ENCODE data around the gene HDAC2. TPM values are rescaled to one million over a fixed set of nuclear protein-coding genes. Genes with fewer than 3 reads are reported as not detected.

The HDAC2 gene
- total and polyA plus RNA-seq, 2 experiments from 2014 or later, result 343 to 355 TPM

DNA sequence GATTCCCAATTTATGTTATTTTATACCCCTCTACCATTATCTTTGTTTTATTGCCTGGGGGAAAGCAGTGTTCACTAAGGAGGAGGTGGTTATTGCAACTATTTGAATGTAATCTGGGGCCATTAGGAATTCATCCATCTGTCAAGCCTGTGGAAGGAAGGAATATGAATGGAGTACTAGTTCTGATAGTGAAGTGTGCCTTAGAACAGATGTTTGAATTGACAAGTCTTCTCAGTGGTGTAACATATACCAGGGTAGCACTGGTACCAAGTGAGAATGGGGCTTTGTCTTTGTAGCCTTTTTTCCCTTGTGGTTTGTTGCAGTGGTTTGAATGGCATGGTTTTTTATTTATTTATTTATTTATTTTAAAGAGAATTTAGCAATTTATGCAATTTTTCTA, 27.9 kb upstream of the HDAC2 start:
- no peak overlapping the region; the same call in 1 of the 2 replicates for H3K27ac Mint-ChIP-seq
- Histone ChIP-seq H3K79me2 (replicated peaks; ENCODE audit: insufficient read depth) (no peaks in the 10 kb centered on the region), H3K27me3 (ENCODE audit: insufficient read depth) (no peaks in the 10 kb centered on the region), H2AFZ (no peak overlapping the region), H3K36me3 (ENCODE audit: insufficient read depth) (no peaks in the 10 kb centered on the region), H3K27ac (ENCODE audit: low read depth) (no peak overlapping the region), H3K4me3 (no peak overlapping the region), H4K20me1 (replicated peaks; ENCODE audit: insufficient read depth) (no peaks in the 10 kb centered on the region), H3K4me2 (no peak overlapping the region), H3K4me1 (ENCODE audit: insufficient read depth) (peaks cover 12% of the 10 kb centered on the region; the same call in 1 of the 2 replicates), H3K9me2 (ENCODE audit: insufficient read depth) (no peaks in the 10 kb centered on the region), H3F3A (replicated peaks; ENCODE audit: low read depth) (no peaks in the 10 kb centered on the region)
- H3K9me3 Mint-ChIP-seq, result peaks cover 3% of the 10 kb centered on the region; the same call in 2 of the 3 replicates
- ATAC-seq, result no peak
- TF ChIP-seq, protein P1, sequence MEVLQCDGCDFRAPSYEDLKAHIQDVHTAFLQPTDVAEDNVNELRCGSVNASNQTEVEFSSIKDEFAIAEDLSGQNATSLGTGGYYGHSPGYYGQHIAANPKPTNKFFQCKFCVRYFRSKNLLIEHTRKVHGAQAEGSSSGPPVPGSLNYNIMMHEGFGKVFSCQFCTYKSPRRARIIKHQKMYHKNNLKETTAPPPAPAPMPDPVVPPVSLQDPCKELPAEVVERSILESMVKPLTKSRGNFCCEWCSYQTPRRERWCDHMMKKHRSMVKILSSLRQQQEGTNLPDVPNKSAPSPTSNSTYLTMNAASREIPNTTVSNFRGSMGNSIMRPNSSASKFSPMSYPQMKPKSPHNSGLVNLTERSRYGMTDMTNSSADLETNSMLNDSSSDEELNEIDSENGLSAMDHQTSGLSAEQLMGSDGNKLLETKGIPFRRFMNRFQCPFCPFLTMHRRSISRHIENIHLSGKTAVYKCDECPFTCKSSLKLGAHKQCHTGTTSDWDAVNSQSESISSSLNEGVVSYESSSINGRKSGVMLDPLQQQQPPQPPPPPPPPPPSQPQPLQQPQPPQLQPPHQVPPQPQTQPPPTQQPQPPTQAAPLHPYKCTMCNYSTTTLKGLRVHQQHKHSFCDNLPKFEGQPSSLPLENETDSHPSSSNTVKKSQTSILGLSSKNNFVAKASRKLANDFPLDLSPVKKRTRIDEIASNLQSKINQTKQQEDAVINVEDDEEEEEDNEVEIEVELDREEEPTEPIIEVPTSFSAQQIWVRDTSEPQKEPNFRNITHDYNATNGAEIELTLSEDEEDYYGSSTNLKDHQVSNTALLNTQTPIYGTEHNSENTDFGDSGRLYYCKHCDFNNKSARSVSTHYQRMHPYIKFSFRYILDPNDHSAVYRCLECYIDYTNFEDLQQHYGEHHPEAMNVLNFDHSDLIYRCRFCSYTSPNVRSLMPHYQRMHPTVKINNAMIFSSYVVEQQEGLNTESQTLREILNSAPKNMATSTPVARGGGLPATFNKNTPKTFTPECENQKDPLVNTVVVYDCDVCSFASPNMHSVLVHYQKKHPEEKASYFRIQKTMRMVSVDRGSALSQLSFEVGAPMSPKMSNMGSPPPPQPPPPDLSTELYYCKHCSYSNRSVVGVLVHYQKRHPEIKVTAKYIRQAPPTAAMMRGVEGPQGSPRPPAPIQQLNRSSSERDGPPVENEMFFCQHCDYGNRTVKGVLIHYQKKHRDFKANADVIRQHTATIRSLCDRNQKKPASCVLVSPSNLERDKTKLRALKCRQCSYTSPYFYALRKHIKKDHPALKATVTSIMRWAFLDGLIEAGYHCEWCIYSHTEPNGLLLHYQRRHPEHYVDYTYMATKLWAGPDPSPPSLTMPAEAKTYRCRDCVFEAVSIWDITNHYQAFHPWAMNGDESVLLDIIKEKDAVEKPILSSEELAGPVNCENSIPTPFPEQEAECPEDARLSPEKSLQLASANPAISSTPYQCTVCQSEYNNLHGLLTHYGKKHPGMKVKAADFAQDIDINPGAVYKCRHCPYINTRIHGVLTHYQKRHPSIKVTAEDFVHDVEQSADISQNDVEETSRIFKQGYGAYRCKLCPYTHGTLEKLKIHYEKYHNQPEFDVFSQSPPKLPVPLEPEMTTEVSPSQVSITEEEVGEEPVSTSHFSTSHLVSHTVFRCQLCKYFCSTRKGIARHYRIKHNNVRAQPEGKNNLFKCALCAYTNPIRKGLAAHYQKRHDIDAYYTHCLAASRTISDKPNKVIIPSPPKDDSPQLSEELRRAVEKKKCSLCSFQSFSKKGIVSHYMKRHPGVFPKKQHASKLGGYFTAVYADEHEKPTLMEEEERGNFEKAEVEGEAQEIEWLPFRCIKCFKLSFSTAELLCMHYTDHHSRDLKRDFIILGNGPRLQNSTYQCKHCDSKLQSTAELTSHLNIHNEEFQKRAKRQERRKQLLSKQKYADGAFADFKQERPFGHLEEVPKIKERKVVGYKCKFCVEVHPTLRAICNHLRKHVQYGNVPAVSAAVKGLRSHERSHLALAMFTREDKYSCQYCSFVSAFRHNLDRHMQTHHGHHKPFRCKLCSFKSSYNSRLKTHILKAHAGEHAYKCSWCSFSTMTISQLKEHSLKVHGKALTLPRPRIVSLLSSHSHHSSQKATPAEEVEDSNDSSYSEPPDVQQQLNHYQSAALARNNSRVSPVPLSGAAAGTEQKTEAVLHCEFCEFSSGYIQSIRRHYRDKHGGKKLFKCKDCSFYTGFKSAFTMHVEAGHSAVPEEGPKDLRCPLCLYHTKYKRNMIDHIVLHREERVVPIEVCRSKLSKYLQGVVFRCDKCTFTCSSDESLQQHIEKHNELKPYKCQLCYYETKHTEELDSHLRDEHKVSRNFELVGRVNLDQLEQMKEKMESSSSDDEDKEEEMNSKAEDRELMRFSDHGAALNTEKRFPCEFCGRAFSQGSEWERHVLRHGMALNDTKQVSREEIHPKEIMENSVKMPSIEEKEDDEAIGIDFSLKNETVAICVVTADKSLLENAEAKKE (CRISPR knock-in tag; IDR thresholded peaks at IDR 0.05), result no peak
- TF ChIP-seq JUNB (IDR thresholded peaks at IDR 0.05; ENCODE audit: unreplicated experiment), result no peak
- H3K27me3 Mint-ChIP-seq (ENCODE audit: insufficient read depth, low read depth, poor library complexity), result peaks cover 3% of the 10 kb centered on the region
- no peak overlapping the region for H3K4me3 Mint-ChIP-seq
- H3K36me3 Mint-ChIP-seq (ENCODE audit: low read depth), result peaks cover 16% of the 10 kb centered on the region
- no peak for DNase-seq (ENCODE audit: low spot score)
- H3K4me1 Mint-ChIP-seq, result peaks cover 24% of the 10 kb centered on the region

DNA sequence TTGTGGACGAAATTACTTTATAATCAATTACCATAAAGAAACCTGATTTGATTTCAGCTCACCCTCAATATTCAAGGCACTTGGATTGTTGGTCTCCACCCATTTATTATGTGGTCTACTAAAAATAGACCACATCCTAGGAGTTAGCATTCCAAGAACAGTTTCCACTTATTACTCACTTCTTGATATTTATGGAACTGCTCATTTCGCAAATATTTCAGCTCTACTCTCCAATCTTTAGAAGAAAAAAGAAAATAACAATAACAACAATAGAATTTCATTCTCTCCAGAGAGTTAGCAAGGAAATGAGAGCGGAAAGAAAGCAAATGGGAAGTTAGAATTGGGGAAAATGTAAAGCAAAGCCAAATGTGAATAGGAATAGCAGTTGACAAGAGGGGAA, 26.2 kb upstream of the HDAC2 start:
- no peak overlapping the region for H3K27ac ChIP-seq (ENCODE audit: low read depth)
- no peaks in the 10 kb centered on the region for H3F3A ChIP-seq (replicated peaks; ENCODE audit: low read depth)
- H3K9me2 ChIP-seq (ENCODE audit: insufficient read depth), result no peaks in the 10 kb centered on the region
- H3K4me3 Mint-ChIP-seq, result no peak overlapping the region
- H3K4me1 ChIP-seq (ENCODE audit: insufficient read depth), result 0 out of 2 replicates have a peak, but pooled peaks cover 8% of the 10 kb centered on the region
- H3K79me2 ChIP-seq (replicated peaks; ENCODE audit: insufficient read depth), result no peaks in the 10 kb centered on the region
- DNase-seq (ENCODE audit: low spot score), result no peak
- H3K27me3 Mint-ChIP-seq (ENCODE audit: insufficient read depth, low read depth, poor library complexity), result peaks cover 4% of the 10 kb centered on the region
- H3K9me3 Mint-ChIP-seq, result peaks cover 3% of the 10 kb centered on the region; the same call in 2 of the 3 replicates
- peaks cover 16% of the 10 kb centered on the region for H3K36me3 Mint-ChIP-seq (ENCODE audit: low read depth)
- no peak overlapping the region for H3K4me3 ChIP-seq
- no peaks in the 10 kb centered on the region for H3K36me3 ChIP-seq (ENCODE audit: insufficient read depth)
- no peak for ATAC-seq
- peaks cover 16% of the 10 kb centered on the region for H3K4me1 Mint-ChIP-seq
- H2AFZ ChIP-seq, result no peak overlapping the region
- no peaks in the 10 kb centered on the region for H3K27me3 ChIP-seq (ENCODE audit: insufficient read depth)
- H3K27ac Mint-ChIP-seq, result no peak overlapping the region
- no peaks in the 10 kb centered on the region for H4K20me1 ChIP-seq (replicated peaks; ENCODE audit: insufficient read depth)
- H3K4me2 ChIP-seq, result no peak overlapping the region
- no peak for TF ChIP-seq NANOG (IDR thresholded peaks at IDR 0.05; ENCODE audit: borderline replicate concordance)
- no peak for TF ChIP-seq ZNF114 (CRISPR knock-in tag; IDR thresholded peaks at IDR 0.05)
- no peak for TF ChIP-seq ZNF331 (CRISPR knock-in tag; IDR thresholded peaks at IDR 0.05; ENCODE audit: low read depth)
- TF ChIP-seq JUNB (IDR thresholded peaks at IDR 0.05; ENCODE audit: unreplicated experiment), result no peak
- no peak for TF ChIP-seq CREB1 (CRISPR knock-in tag; IDR thresholded peaks at IDR 0.05; ENCODE audit: low read depth)
- TF ChIP-seq, protein P1 (CRISPR knock-in tag; IDR thresholded peaks at IDR 0.05), result no peak
